ENCODE results near the gene PCGF3.

DNA sequence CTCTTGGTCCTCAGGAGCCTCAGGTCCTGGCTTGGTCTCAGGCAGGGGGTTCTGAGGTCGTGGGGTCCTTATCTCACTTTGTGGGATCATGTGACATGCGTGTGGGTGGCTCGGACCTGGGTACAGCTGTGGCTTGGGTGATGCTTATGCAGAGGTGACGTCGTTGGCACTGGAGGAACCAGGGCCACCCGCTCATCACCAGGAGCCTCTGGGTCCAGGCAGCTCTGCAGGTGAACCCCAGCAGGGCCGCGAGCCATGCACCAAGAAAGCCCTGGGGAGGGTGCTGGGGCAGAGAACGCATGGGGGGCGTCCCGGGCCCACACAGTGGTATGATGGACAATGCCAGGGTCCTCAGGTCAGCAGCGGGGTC, 40.3 kb upstream of the PCGF3 start:
- TF ChIP-seq ZNF274 (IDR thresholded peaks at IDR 0.05; ENCODE audit: low read depth, low read length), result no peak
- no peak for TF ChIP-seq YY1 (IDR thresholded peaks at IDR 0.05; ENCODE audit: insufficient read depth, insufficient read length)
